ENCODE data around the gene ZNF835.

GRCh38 chr19:56643460-56643955 is 28.0 kb downstream of the ZNF835 start:
- TF ChIP-seq CTCF (IDR thresholded peaks at IDR 0.05) (no peak), POLR2AphosphoS5 (IDR thresholded peaks at IDR 0.05) (no peak)
